Stimulated activated CD4-positive, alpha-beta T cell treated with anti-CD3 and anti-CD28 coated beads, Interleukin-1b, Interleukin-23, amount 100 ng/mL, for 4 hours (primary cell): ENCODE measurements around the gene C19orf73.

ENCODE experiments used
- DNase-seq, 2 donors: peaks; one replicate each; pipeline ENCODE4 v3.0.0-alpha.2; 2020; ENCODE audit warnings: low read depth in 2 of 2

Gene C19orf73, protein sequence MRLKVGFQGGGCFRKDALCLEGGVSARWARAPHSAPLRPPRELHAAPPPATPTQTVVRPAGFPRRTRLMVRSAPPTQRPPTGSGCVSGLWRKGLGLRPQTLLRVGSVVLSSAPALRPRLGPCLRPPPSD

DNA sequence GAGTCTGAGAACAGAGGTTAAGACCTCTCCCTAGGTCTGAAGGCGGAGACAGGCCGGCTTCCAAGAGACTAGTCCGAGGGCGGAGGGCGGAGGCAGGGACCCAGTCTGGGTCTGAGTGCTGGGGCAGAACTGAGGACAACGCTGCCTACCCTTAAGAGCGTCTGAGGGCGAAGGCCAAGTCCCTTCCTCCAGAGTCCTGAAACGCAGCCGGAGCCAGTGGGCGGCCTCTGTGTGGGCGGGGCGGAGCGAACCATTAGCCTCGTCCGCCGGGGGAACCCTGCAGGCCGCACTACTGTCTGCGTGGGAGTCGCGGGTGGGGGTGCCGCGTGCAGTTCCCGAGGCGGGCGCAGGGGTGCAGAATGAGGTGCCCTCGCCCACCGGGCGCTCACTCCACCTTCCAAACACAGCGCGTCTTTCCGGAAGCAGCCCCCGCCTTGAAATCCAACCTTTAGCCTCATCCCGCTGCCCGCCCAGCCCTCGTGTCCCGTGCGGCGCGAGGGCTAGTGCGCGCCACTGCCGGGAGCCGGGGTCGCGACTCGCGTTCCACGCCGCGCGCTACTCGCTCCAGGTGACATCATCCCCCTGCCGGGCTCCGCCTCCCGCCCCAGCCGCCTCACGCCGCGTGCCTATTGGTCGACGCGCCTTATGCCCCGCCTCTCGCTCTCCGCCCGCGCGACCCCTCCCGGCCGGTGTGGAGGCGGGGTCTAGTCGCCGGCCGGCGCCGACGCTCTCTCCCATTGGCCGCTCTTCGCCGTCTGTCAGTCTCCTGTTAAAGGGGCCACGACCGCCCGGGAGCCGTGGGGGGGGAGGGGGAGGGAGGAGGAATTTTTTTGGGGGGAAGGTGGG is at the start of gene C19orf73:
Gene C19orf73, minus strand, starts transcription at position 579 of the 846 bp plus-strand sequence. Its CDS starts 121 bp downstream, at position 458.
- peak; percentile 94 to 96 for DNase-seq

DNA sequence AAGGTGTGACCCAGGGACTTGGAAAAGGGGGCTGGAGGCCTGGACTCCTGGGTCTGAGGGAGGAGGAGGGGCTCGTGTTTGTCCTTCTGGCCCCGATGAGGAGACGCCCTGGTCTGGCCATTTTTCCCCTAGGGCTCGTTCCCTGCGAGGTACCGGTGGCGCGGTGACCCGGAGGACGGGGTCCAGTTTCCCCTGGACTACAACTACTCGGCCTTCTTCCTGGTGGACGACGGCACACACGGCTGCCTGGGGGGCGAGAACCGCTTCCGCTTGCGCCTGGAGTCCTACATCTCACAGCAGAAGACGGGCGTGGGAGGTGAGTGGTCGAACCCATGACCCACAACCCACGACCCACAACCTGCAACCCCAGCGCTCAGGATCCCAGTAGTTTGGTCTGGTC is 49.5 kb upstream of the C19orf73 start:
- no peak for DNase-seq

DNA sequence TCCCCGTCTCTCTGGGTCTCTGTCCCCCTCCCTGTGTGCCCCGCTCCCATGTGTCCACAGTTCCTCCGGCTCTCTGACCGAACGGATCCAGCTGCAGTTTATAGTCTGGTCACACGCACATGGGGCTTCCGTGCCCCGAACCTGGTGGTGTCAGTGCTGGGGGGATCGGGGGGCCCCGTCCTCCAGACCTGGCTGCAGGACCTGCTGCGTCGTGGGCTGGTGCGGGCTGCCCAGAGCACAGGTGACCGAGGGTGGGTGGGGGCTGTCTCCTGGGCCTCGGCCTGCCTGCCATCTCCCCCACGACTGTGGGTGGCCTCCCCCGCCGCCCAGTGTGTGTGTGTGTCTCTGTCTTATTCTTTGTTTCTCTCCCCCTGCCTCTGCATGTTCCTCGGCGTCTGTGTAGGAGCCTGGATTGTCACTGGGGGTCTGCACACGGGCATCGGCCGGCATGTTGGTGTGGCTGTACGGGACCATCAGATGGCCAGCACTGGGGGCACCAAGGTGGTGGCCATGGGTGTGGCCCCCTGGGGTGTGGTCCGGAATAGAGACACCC is 49.0 kb upstream of the C19orf73 start:
- no peak for DNase-seq

DNA sequence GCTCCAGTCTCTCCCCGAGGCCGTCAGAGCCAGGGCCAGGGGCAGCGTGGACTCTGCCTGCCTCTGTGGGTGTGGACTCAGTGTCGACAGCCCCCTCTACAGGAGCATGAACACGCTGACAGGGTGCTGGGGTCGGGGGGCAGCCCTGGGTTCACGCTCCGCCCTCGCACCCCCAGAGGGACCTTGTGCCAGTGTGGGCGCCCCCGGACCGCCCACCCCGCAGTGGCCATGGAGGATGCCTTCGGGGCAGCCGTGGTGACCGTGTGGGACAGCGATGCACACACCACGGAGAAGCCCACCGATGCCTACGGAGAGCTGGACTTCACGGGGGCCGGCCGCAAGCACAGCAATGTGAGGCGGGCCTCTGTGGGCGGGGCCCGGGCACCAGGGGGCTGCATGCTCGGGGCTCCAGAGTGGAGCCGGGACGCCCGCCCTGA is 46.9 kb upstream of the C19orf73 start:
- DNase-seq: no peak

DNA sequence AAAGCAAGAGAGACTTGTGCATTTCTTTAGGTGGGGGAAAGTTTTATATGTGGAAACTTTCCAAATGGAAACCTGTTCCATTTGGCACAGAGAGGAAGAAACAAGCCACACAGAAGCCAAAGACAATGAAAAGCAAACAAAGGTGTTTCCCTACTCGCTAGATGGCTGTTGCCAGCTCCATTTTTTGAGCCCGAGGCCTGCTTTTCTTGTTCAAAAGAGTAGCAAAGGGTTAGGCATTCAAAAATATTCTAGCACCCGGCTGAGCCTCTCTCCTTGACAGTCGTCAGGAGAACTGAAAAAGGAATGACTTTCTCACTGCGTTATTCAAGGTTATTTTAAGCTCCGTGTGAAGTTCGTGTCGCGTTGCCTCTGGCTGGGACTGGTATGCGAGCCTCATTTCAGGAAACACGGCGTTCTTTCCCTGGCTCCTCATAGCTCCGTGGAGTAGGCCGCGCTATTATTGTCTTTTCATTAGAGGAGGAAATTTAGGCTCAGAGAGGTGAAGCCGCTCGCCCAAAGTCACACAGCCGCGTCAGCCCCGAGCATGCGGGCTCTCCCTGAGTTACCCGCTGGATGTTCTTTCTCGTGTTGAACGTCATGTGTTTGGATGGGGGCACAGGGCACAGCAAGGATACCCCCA is 46.3 kb upstream of the C19orf73 start:
- DNase-seq: no peak

DNA sequence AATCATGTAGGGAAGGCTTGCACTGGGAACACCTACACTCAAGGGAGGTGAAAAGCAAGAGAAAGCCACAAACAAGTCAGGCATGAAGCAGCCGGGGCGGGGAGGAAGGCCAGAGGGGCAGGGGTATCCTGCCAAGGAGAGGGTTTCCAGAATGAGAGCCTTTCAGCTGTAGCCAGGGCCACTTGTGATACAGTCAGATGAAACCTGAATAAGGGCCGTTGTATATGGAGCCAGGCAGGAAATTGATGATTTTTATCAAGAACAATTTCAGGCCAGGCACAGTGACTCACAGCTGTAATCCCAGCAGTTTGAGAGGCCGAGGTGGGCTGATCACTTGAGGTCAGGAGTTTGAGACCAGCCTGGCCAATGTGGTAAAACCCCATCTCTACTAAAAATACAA is 43.0 kb upstream of the C19orf73 start:
- no peak for DNase-seq

DNA sequence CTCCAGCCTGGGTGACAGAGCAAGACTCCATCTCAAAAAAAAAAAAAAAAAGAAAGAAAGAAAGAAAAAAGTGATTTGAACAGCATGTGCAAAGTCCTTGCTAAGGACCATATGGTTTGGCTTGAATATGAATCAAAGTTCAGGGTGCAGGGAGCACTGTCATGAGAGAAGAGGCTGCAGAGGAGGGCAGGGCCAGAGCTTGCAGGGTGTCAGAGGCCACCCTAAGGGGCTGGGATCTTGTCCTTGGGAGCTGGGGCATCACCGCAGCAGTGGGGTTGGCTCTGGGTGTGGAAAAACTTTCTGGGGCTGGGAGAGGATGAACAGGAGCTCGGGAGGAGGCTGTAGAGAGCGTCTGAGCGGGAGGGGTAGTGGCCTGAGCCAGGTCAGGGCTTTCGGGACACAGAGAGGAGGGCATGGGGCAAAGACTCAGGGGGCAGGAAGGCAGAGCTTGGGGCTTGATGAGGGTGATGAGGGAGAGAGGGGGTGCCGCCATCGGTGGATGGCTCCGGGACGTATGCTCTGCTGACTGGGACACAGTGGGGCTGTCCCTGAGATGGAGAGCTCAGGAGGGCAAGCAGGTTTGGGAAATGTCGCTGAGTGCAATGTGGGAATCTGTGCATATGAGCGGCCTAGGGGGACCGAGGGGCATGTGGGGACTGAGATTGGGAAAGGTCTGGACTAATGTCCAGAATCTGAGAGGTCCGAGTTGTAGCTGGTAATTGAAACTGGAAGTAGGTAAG is 41.7 kb upstream of the C19orf73 start:
- no peak for DNase-seq

DNA sequence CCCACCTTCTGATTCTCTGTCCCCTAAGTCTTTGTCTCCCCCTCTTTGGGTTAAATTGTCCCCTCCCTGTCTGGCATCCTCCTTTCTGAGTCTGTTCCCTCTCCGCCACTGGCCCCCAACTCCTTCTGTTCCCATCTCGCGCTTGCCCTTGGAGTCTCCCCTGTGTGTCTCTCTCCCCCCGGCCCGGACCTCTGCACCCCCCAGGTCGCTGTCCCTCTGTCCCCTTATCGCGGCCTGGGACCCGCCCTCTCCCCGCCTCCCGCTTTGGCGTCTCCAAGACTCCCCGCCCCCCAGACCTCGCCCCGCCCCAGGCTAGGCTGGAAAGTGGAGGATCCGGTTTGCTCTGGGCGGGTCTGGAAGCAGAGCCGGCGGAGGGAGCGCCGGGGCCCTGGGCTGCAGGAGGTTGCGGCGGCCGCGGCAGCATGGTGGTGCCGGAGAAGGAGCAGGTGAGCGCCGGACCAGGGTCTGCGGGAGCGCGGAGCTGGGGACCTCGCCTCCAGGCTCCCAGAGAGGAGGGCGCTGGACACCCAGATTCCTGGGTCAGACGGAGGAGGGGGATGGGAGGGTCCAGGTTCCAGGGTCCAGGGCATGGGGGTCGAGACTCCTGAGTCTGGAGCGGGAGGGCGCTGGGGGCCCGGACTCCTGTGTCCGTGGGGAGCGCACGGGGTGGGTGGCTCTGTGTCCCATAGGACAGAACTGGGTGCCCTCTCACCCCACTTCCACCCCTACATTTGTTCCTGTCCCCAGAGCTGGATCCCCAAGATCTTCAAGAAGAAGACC is 38.7 kb upstream of the C19orf73 start, which contains the start of gene TRPM4:
Gene TRPM4, plus strand, starts transcription at position 348 of the 780 bp plus-strand sequence. Its CDS starts 75 bp downstream, at position 423.
- peak in 1 of 2 donors; percentile 50 for DNase-seq

DNA sequence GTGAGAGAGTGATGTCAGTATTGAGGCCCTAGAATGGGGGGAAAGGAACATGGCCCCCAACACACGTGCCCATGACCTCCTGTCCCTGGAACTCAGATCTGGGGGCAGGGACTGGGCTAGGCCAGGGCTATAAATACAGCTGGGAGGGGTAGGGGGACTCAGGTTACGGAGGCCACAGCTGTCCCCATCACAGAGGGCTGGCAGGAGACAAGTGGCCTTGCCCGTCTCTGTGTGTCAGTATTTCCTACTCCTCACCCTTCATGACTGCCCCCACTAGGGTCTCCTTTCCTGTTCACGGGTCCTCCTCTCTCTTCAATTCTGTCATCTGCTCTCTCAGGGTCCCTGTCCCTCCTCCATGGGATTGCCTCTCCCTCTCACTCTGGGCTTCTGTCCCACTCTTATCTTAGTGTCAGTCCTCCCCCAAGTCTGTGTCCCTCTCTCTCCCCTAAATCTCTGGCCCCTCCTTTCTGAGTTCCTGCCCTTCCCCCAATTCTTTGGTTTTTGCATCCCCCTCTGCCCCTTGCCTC is 36.9 kb upstream of the C19orf73 start:
- no peak for DNase-seq

DNA sequence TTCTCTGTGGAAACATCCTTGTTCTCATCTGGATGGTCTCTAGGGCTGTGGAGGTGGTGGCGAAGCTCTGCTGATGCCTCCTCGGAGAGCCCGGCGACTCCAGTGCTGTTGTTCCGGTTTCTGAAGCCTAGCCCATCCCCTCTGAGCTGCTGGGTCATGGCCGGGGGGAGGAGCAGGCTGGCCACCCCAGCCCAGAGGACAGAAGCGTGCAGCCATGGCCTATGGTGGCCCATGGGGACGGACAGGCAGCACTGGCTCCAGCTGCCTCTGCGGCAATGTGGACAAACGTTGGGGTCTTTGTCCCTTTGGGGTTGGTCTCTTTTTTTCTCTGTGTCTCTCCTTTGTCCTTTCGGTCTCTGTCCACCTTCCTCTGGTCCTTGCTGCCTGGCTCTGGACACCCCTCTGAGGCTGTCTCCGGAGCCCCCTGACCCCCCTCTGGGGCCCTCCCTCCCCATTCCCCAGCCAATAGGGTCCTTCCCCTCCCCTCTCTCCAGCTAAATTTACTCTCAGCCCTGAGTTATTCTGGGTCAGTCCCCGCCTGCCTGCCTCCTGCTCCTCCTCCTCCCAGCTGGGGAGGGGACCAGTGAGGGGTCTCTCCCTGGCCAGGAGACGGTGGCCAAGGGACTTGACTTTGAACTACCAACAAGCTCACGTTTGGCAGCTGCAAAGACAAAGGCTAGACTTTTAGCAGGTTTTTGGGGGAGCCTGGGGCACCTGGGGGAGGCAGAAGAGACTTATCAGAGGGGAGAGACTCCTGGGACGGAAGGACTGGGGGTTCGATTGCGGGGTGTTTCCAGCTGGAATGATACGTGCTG is 36.3 kb upstream of the C19orf73 start, which contains the start of gene HRC:
Gene HRC, minus strand, starts transcription at position 392 of the 815 bp plus-strand sequence. Its CDS starts 159 bp downstream, at position 233.
- no peak for DNase-seq

DNA sequence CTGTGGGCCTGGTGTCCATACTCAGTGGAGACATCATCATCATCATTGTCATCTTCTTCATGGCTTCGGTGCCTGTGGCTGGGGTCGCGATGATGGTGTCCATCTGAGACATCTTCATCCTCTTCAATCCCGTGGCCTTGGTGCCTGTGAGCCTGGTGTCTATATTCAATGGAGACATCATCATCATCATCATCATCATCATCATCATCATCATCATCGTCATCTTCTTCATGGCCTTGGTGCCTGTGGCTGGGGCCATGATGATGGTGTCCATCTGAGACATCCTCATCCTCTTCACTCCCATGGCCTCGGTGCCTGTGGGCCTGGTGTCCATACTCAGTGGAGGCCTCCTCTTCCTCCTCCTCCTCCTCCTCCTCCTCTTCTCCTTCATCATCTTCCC is 35.3 kb upstream of the C19orf73 start:
- DNase-seq: no peak

DNA sequence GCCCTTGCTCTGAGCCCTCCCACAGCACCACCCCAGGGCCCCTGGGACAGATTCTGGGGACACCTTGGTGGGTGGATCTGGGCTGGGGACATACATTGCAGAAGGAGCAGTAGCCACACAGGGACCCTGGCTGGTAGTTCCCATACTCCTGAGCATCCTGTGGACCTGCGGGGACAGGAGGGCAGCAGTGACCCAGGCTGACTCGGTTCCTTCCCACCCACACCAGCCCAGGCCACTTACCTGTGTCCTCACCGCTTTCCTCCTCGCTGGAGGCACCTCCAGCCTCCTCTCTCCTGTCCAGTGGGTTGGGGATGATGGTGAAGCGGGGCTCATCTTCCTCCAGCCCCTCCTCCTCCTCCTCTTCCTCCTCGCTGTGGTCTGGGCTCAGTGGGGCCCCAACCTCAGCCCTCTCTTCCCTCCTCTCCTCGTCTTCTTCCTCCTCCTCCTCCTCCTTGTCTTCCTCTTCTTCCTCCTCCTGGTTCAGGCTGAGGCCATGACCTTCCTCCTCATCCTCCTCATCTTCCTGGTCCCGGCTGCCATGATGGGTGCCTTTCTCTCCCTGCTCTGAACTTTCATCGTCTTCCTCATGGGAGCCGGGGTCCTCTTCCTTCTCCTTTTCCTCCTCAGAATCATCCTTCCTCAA is 34.3 kb upstream of the C19orf73 start:
- no peak for DNase-seq

DNA sequence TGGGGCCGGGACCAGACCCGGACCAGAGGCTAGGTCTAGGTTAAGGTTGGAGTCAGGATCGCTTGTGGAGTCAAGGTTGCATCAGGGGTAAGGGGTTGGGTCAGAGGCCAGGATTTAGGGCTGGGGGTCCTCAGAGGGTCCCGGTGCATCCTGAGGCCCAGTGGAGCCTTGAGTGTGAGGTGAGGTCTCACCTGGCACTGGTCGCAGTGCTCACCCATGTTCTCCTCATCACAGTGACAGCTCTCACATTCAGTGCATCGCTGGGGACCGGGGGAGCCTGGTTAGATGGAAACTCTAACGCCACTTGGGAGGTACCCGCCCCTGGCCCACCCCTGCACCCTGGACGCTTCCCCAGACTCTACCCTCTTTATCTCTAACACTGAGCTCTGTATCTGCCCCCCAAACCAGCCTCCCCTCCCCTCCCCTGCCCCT is 33.2 kb upstream of the C19orf73 start:
- DNase-seq: no peak

DNA sequence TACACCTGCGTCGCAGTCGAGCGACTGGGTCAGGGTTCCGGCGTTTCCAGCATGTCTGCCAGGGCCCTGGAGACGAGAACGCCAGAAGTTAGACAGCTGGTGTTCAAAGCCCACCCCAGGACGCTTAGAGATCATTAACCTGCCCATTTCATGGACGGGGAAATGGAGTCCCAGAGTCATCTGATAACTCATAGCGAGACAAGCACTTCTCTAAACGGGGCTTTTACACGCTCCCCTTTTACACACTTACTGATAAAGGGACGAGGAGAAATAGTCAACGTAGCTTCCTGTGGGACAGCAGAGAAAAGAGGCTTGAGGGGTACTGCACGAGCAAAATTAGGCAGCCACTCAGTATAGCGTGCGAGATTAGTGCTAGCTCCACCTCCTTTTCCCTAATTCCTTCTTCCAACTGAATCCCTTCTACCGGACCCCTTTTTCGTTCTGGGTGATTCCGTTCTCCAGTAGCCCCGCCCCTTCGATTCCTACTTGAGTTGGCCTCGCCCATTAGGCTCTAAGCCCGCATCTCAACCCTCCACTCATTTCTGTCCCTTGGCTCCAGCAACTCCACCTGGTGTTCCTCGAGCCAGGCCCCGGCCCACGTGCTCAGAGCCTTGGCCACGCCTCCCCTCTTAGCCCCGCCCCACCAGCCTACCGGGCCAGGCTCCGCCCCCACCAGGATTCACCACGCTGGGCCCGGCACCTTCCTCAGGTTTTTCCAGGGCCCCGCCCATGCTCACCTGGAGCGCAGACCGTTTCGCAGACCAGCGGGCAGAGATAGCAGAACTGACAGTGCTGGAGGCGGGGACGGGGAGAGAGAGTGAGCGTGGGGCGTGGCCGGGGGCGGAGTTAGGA is 32.5 kb upstream of the C19orf73 start:
- DNase-seq: no peak

DNA sequence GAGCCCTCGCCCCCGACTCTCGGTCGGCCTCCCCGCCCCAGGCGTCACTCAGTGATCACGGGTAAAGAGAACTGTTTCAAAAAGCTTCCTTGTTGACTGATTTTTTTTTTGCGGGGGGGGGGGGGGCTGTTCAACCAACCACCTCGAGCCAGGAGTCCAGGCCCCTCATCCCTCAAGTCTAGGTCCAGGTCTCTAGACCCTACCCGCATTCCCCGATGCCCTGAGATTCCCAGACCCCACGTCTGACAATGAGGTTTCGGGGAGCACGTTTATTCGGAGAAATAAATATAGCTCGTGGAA is 32.0 kb upstream of the C19orf73 start:
- no peak for DNase-seq

DNA sequence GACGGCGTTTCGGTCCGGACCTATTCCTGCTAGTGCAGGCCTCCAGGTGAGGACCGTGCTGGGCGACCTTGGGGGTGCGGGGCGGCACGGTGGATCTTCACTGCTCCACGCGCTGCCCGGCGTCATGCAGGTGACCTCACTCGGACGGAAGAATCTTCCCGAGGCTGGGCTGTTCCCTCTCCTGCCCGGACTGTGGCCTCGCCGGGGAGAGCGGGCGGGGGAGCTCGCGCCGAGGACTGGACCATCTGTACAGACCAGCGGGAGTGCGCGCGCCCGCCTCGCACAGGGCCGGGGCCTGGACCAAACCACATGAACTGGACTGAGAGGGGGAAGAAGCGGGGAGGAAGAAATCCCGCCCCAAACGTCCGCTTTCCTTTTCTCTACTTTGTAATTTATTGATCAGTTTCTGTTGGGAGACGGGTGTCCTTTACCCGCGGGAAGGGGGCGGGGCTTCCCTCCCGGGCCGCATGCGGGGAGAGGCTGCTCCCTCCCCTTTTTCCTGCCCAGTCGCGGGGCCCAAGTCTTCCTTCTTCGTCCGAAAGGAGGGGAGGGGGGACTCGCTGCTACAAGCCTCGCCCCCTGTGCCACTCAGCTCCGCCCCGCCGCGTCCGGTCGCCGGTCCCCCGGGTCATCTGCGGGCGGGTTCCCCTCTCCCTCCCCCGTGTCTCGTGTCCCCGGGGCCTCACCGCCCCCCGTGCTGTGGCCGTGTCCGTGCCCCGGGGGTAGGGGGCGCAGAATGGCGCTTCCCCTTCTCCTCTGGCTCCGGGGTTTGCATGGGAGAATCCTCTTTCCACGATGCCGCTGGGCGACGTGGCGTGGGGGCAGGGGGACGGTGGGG is 31.4 kb upstream of the C19orf73 start:
- peak in 1 of 2 donors; percentile 30 for DNase-seq

DNA sequence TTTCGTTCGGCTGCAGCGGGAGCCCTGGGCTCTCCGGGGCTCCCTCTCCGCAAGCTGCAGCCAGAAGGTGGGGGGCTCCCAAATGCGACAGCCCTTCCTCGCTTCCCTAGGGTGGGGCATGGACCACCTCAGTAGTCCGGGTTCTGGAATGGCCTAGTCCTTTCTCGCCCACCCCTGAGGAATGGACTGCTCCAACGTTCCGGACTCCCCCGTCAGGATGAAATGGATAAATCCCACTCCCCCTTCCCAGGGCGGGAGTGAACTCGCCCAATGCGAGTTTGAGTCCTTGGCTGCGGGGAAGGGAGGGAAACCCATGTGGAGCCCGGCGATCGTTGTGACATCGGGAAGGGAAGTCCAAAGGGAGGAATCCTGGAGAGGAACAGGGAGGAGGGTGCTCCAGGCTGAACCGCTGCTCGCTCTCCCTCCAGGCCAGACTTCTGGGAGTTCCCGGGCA is 30.7 kb upstream of the C19orf73 start:
- no peak for DNase-seq
